Fibroblast of pulmonary artery (primary cell): ENCODE results near the gene PNLDC1.

Experiments used
- DNase-seq: peaks from one replicate; pipeline ENCODE4 v3.0.0-alpha.2; 2010; ENCODE audit warnings: low read depth
- H3K4me3 ChIP-seq: replicated peaks from 2 replicates; pipeline ENCODE4 v1.5.1; 2011; ENCODE audit warnings: low read depth, mild to moderate bottlenecking, control low read depth, low read length, moderate library complexity
- TF ChIP-seq, protein P1 (sequence below): IDR thresholded peaks from 2 replicates; pipeline ENCODE4 v1.5.1; 2011; ENCODE audit warnings: mild to moderate bottlenecking, control low read depth, low read length, inconsistent platforms; ENCODE audit errors: missing control alignments

The PNLDC1 gene

GRCh38 chr6:159830501-159831372, 30.7 kb downstream of the PNLDC1 start:
- no peak for DNase-seq
- TF ChIP-seq, protein P1, sequence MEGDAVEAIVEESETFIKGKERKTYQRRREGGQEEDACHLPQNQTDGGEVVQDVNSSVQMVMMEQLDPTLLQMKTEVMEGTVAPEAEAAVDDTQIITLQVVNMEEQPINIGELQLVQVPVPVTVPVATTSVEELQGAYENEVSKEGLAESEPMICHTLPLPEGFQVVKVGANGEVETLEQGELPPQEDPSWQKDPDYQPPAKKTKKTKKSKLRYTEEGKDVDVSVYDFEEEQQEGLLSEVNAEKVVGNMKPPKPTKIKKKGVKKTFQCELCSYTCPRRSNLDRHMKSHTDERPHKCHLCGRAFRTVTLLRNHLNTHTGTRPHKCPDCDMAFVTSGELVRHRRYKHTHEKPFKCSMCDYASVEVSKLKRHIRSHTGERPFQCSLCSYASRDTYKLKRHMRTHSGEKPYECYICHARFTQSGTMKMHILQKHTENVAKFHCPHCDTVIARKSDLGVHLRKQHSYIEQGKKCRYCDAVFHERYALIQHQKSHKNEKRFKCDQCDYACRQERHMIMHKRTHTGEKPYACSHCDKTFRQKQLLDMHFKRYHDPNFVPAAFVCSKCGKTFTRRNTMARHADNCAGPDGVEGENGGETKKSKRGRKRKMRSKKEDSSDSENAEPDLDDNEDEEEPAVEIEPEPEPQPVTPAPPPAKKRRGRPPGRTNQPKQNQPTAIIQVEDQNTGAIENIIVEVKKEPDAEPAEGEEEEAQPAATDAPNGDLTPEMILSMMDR, result no peak
- H3K4me3 ChIP-seq, result no peak overlapping the region

- H3K4me3 ChIP-seq, result no peak overlapping the region
- no peak for DNase-seq
- TF ChIP-seq, protein P1, result no peak
These were observed 31.2 kb downstream of the PNLDC1 start for GRCh38 chr6:159831373-159831679.

DNA sequence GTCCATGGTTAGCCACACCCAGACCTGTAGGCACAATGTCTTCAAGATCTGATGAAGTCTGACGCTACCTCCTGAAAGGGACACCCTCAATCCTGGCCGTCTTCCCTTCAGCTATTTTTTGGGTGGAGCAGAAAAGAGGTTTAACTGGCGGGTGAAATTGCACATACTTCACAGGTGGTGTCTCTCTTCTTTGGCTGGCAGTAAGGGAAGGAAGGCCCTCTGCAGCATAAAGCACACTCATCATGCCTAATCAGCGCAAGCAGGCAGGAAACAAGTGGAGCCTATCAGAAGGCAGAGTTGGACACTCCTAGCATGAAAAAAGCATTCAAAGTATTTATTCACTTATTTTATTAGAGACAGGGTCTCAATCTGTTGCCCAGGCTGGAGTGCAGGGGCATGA, 32.9 kb downstream of the PNLDC1 start:
- no peak for DNase-seq
- TF ChIP-seq, protein P1, result no peak
- H3K4me3 ChIP-seq, result no peak overlapping the region

- DNase-seq, result peak; percentile 38
- H3K4me3 ChIP-seq, result no peak overlapping the region
- TF ChIP-seq, protein P1, result no peak
These were observed 33.5 kb downstream of the PNLDC1 start for GRCh38 chr6:159833556-159833955.

- TF ChIP-seq, protein P1, result no peak
- DNase-seq, result no peak
- no peak overlapping the region for H3K4me3 ChIP-seq
These were observed 34.0 kb downstream of the PNLDC1 start for GRCh38 chr6:159833997-159834603.

GRCh38 chr6:159836718-159837490, 36.8 kb downstream of the PNLDC1 start:
- peak overlapping the region; percentile 29 for H3K4me3 ChIP-seq
- TF ChIP-seq, protein P1, result no peak
- DNase-seq, result peak; percentile 47
